ENCODE results near the gene SMIM33. TPM values are rescaled to one million over a fixed set of nuclear protein-coding genes. Genes with fewer than 3 reads are reported as not detected.
A peak's percentile ranks its signal among the peaks of the same experiment; 100 is the strongest.

The SMIM33 gene
- total and polyA plus RNA-seq, 9 of the 15 experiments (the other 6 are each of a cell fraction or from before 2014, with no cell fraction given) = not detected

GRCh38 chr5:139482050-139482889, 11.5 kb downstream of the SMIM33 start, which contains the start of gene STING1 (continued):
- peak; percentile 91; the same call in 1 of the 2 replicates for TF ChIP-seq ZNF584 (CRISPR knock-in tag; IDR thresholded peaks at IDR 0.05; ENCODE audit: low read depth)
- TF ChIP-seq SPI1 (IDR thresholded peaks at IDR 0.05; ENCODE audit: borderline replicate concordance, low read depth, low read length) = peak; percentile 63; the same call in 1 of the 2 replicates
- no peak for TF ChIP-seq HMGN3 (IDR thresholded peaks at IDR 0.05; ENCODE audit: borderline replicate concordance, extremely low read depth, insufficient read length, low read depth, low read length)
- peak; percentile 83 to 96; a peak in 3 of 4 replicates for TF ChIP-seq ETV6 (IDR thresholded peaks at IDR 0.05; ENCODE audit: borderline replicate concordance in 1 of 2, low read depth in 2 of 2, low read length in 1 of 2)
- TF ChIP-seq ETV6 (CRISPR knock-in tag; IDR thresholded peaks at IDR 0.05; ENCODE audit: borderline replicate concordance) = no peak
- 0 out of 2 replicates have a peak, but pooled peaks have one; percentile 43 for TF ChIP-seq FOXJ2 (tag; IDR thresholded peaks at IDR 0.05)
- TF ChIP-seq PML (IDR thresholded peaks at IDR 0.05; ENCODE audit: low read length) = peak; percentile 13; the same call in 1 of the 2 replicates
- TF ChIP-seq FOXP4 (CRISPR knock-in tag; IDR thresholded peaks at IDR 0.05; ENCODE audit: borderline replicate concordance) = no peak
- no peak; the same call in 1 of the 2 replicates for TF ChIP-seq ETS1 (conservative IDR thresholded peaks at IDR 0.05; ENCODE audit: control insufficient read depth, low read depth, low read length)
- peak; percentile 66; the same call in 1 of the 2 replicates for TF ChIP-seq MECOM (CRISPR knock-in tag; IDR thresholded peaks at IDR 0.05)
- no peak for TF ChIP-seq CEBPB (tag; IDR thresholded peaks at IDR 0.05)
- TF ChIP-seq ELF2 (CRISPR knock-in tag; IDR thresholded peaks at IDR 0.05) = 0 out of 2 replicates have a peak, but pooled peaks have one; percentile 6
- no peak for TF ChIP-seq SIN3B (IDR thresholded peaks at IDR 0.05; ENCODE audit: low read depth)
- no peak for TF ChIP-seq MED1 (CRISPR knock-in tag; IDR thresholded peaks at IDR 0.05; ENCODE audit: borderline replicate concordance)
- peak; percentile 72 for TF ChIP-seq BRD9 (IDR thresholded peaks at IDR 0.05; ENCODE audit: low read depth, partially characterized antibody)
- no peak for TF ChIP-seq CBX1 (IDR thresholded peaks at IDR 0.05; ENCODE audit: low read depth)
- TF ChIP-seq RBFOX2 (IDR thresholded peaks at IDR 0.05; ENCODE audit: low read depth, low read length) = peak; percentile 72
- no peak for TF ChIP-seq NCOA2 (IDR thresholded peaks at IDR 0.05; ENCODE audit: partially characterized antibody in 2 of 2)
- no peak for TF ChIP-seq ZBTB1 (CRISPR knock-in tag; IDR thresholded peaks at IDR 0.05; ENCODE audit: borderline replicate concordance, low read depth)
- TF ChIP-seq NR2F6 (CRISPR knock-in tag; IDR thresholded peaks at IDR 0.05) = no peak
- peak; percentile 68 for TF ChIP-seq POLR2AphosphoS5 (IDR thresholded peaks at IDR 0.05; ENCODE audit: control insufficient read depth, insufficient read depth, low read depth, low read length)
- TF ChIP-seq HNRNPLL (IDR thresholded peaks at IDR 0.05; ENCODE audit: low read depth, low read length, poor library complexity, severe bottlenecking) = no peak
- TF ChIP-seq MIER1 (IDR thresholded peaks at IDR 0.05; ENCODE audit: low read depth) = no peak

All from K562 (cell line).